Mesothelial cell of epicardium (in vitro differentiated cells): ENCODE measurements around the gene SRD5A3. TPM values are rescaled to one million over a fixed set of nuclear protein-coding genes. Genes with fewer than 3 reads are reported as not detected.

Experiments
- DNase-seq, 2 experiments: peaks; one replicate each; pipeline ENCODE4 v3.0.0; 2021; ENCODE audit warnings: low spot score in 2 of 2; ENCODE audit not compliant: unreplicated experiment in 2 of 2
- H3K27ac Mint-ChIP-seq: 2 replicates; pipeline ENCODE4 v1.8.0; 2021; ENCODE audit warnings: mixed read lengths
- H3K27me3 Mint-ChIP-seq: 2 replicates; pipeline ENCODE4 v1.8.0; 2021; ENCODE audit warnings: low read depth, mixed read lengths
- H3K36me3 Mint-ChIP-seq: 2 replicates; pipeline ENCODE4 v1.8.0; 2021; ENCODE audit warnings: mixed read lengths
- H3K4me1 Mint-ChIP-seq: 2 replicates; pipeline ENCODE4 v1.8.0; 2021; ENCODE audit warnings: mixed read lengths
- H3K4me3 Mint-ChIP-seq: 2 replicates; pipeline ENCODE4 v1.8.0; 2021; ENCODE audit warnings: mild to moderate bottlenecking, moderate library complexity, mixed read lengths
- H3K9me3 Mint-ChIP-seq: 2 replicates; pipeline ENCODE4 v1.8.0; 2021; ENCODE audit warnings: mixed read lengths
- CTCF ChIP-seq: fragments of 200-600 bp; sonication (generic); IDR thresholded peaks from one replicate; pipeline ENCODE4 v1.5.0; 2021; ENCODE audit warnings: antibody characterized with exemption; ENCODE audit not compliant: unreplicated experiment
- total RNA-seq: library from RNA; stranded (reverse); gene quantifications from 3 replicates; pipeline ENCODE4 v1.2.1, GENCODE V29; 2021

Gene SRD5A3
- total RNA-seq, 1 donor from 2014 or later, result 17.5 TPM

GRCh38 chr4:55411621-55412020 is 65.6 kb downstream of the SRD5A3 start:
- no peaks in the 10 kb centered on the region for H3K27me3 Mint-ChIP-seq
- H3K4me1 Mint-ChIP-seq, result peaks cover 2% of the 10 kb centered on the region
- H3K36me3 Mint-ChIP-seq, result peaks cover 11% of the 10 kb centered on the region
- DNase-seq, result no peak
- no peaks in the 10 kb centered on the region for H3K9me3 Mint-ChIP-seq
- no peak for TF ChIP-seq CTCF
- H3K27ac Mint-ChIP-seq, result no peak overlapping the region
- H3K4me3 Mint-ChIP-seq, result no peak overlapping the region

GRCh38 chr4:55416176-55416575 is 70.1 kb downstream of the SRD5A3 start:
- H3K27me3 Mint-ChIP-seq, result no peaks in the 10 kb centered on the region
- H3K4me3 Mint-ChIP-seq, result no peak overlapping the region
- peaks cover 24% of the 10 kb centered on the region for H3K36me3 Mint-ChIP-seq

More at GRCh38 chr4:55416176-55416575, 70.1 kb downstream of the SRD5A3 start:
- H3K4me1 Mint-ChIP-seq, result no peaks in the 10 kb centered on the region
- no peak overlapping the region for H3K27ac Mint-ChIP-seq
- no peak for TF ChIP-seq CTCF
- no peaks in the 10 kb centered on the region for H3K9me3 Mint-ChIP-seq
- DNase-seq, result no peak

Other genes with a start within 250 kb of the SRD5A3 start
- 44.1 to 52.1 TPM (median 48.5 TPM) in 3 replicates for gene KDR, start 220.6 kb upstream of the SRD5A3 start, total RNA-seq
- gene TMEM165, start 49.7 kb downstream of the SRD5A3 start, total RNA-seq, result 94.3 to 98.7 TPM (median 96.1 TPM) in 3 replicates
- gene CLOCK, start 200.7 kb downstream of the SRD5A3 start, total RNA-seq, result 19.8 to 23.1 TPM (median 22.8 TPM) in 3 replicates
- gene PDCL2, start 246.0 kb downstream of the SRD5A3 start, total RNA-seq, result not detected in 3 replicates